Endodermal cell (in vitro differentiated cells): ENCODE results near the gene PGBD5. TPM values are rescaled to one million over a fixed set of nuclear protein-coding genes. Genes with fewer than 3 reads are reported as not detected.

Source experiments
- DNase-seq: peaks from one replicate; pipeline ENCODE4 v3.0.0-alpha.2; 2017
- H3K27ac ChIP-seq: 2 replicates; pipeline ENCODE4 v1.5.1; 2013; ENCODE audit warnings: mild to moderate bottlenecking, low read depth, low read length, moderate library complexity
- H3K27me3 ChIP-seq: 2 replicates; pipeline ENCODE4 v1.6.1; 2013; ENCODE audit warnings: mild to moderate bottlenecking, low read length, moderate library complexity; ENCODE audit not compliant: insufficient read depth, control insufficient read depth, poor library complexity, severe bottlenecking
- H3K36me3 ChIP-seq: 2 replicates; pipeline ENCODE4 v1.7.0; 2013; ENCODE audit warnings: mild to moderate bottlenecking, low read length, moderate library complexity; ENCODE audit not compliant: control insufficient read depth, insufficient read depth
- H3K4me1 ChIP-seq: one replicate; pipeline ENCODE4 v1.7.0; 2013; ENCODE audit warnings: low read length; ENCODE audit not compliant: control insufficient read depth, insufficient read depth
- H3K4me3 ChIP-seq: 2 replicates; pipeline ENCODE4 v1.5.1; 2013; ENCODE audit warnings: mild to moderate bottlenecking, low read length, moderate library complexity
- H3K9ac ChIP-seq: 2 replicates; pipeline ENCODE4 v1.6.1; 2013; ENCODE audit warnings: mild to moderate bottlenecking, low read length, moderate library complexity; ENCODE audit not compliant: poor library complexity, severe bottlenecking; ENCODE audit errors: extremely low read depth
- H3K9me3 ChIP-seq: 2 replicates; pipeline ENCODE4 v1.6.1; 2013; ENCODE audit warnings: mild to moderate bottlenecking, low read length, moderate library complexity; ENCODE audit not compliant: control insufficient read depth
- H3K27ac Mint-ChIP-seq: 2 replicates; pipeline ENCODE4 v1.8.0; 2020; ENCODE audit warnings: mixed read lengths
- H3K27me3 Mint-ChIP-seq: 2 replicates; pipeline ENCODE4 v1.8.0; 2021; ENCODE audit warnings: mild to moderate bottlenecking, mixed read lengths; ENCODE audit not compliant: insufficient read depth
- H3K36me3 Mint-ChIP-seq: 2 replicates; pipeline ENCODE4 v1.8.0; 2020; ENCODE audit warnings: low read depth, mixed read lengths
- H3K4me1 Mint-ChIP-seq: 2 replicates; pipeline ENCODE4 v1.8.0; 2020; ENCODE audit warnings: mixed read lengths
- H3K4me3 Mint-ChIP-seq: 2 replicates; pipeline ENCODE4 v1.8.0; 2020; ENCODE audit warnings: mild to moderate bottlenecking, moderate library complexity, mixed read lengths
- H3K9me3 Mint-ChIP-seq: 2 replicates; pipeline ENCODE4 v1.8.0; 2020; ENCODE audit warnings: mild to moderate bottlenecking, mixed read lengths
- CTCF ChIP-seq: fragments of 200-600 bp; sonication (generic); conservative IDR thresholded peaks from 2 replicates; pipeline ENCODE4 v1.5.0; 2021; ENCODE audit warnings: antibody characterized with exemption, mild to moderate bottlenecking
- WGBS, 2 experiments: methylation state at CpG; one replicate each; pipeline versions ENCODE4 v1.1.5 to v1.1.7; 2013; ENCODE audit warnings: missing lambda C conversion rate in 2 of 2, mixed read lengths in 1 of 2; ENCODE audit not compliant: insufficient coverage in 1 of 2, insufficient read length in 1 of 2; 5-methylcytosine and 5-hydroxymethylcytosine counted together
- total RNA-seq, 2 donors: library from RNA; stranded (reverse); fragmentation: NEBNext Ultra II Directional in 1 of 2; extraction: Animal tissue kit (Norgen Biotek cat#: 25700) in 1 of 2; gene quantifications; 2 replicates in 1 of 2; 3 replicates in 1 of 2; pipeline ENCODE4 v1.2.1, GENCODE V29; 2021

Gene PGBD5
- total RNA-seq, 2 donors from 2014 or later: 1.3 to 4.6 TPM

DNA sequence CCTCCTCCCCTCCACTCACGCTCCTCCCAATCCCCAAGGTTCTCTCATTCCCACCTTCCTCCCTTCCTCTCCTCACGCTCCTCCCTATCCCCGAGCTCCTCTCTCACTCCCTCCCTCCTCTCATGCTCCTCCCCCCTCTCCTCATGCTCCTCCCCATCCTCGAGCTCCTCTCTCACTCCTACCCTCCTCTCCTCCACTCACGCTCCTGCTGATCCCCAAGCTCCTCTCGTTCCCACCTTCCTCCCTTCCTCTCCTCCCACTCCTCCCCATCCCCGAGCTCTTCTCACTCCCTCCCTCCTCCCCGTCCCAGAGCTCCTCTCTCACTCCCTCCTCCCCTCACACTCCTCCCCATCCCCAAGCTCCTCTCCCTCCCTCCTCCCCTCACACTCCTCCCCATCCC lies 31.4 kb downstream of the PGBD5 start:
- DNase-seq: peak; percentile 16
- Histone ChIP-seq H3K36me3 (no peaks in the 10 kb centered on the region), H3K9ac (no peak overlapping the region), H3K27ac (no peak overlapping the region), H3K4me1 (no peaks in the 10 kb centered on the region), H3K4me3 (no peak overlapping the region), H3K9me3 (no peaks in the 10 kb centered on the region), H3K27me3 (no peaks in the 10 kb centered on the region)
- 88 to 92% methylated on average over 5 to 8 of the region's 8 CpGs for WGBS, 2 experiments
- Mint-ChIP-seq H3K4me3 (no peak overlapping the region), H3K27me3 (no peaks in the 10 kb centered on the region), H3K9me3 (no peaks in the 10 kb centered on the region), H3K27ac (no peak overlapping the region), H3K4me1 (peaks cover 19% of the 10 kb centered on the region), H3K36me3 (no peaks in the 10 kb centered on the region)
- no peak for TF ChIP-seq CTCF

DNA sequence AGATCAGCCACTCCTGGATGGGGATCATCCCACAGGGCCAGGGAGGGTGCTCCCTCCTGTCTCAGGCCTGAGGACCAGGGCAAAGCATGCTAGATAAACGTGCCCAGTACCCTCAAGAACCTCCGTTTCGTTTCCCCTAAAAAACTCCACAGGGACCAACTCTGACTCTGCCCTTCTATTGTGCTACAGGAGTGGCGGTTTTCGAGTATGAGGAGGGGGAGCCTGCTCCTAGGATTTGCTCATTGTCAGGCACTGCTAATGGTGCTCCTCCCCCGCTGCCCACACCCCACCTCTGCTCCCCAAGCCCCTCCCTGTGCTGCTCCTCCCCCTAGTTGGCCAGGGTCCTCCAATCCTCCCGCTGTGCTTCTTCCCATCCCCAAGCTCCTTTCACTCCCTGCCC lies 32.0 kb downstream of the PGBD5 start:
- H3K4me1 Mint-ChIP-seq: peaks cover 19% of the 10 kb centered on the region
- no peaks in the 10 kb centered on the region for H3K27me3 Mint-ChIP-seq
- no peak overlapping the region for H3K4me3 Mint-ChIP-seq
- TF ChIP-seq CTCF: no peak
- no peaks in the 10 kb centered on the region for H3K4me1 ChIP-seq
- H3K36me3 Mint-ChIP-seq: no peaks in the 10 kb centered on the region
- no peaks in the 10 kb centered on the region for H3K27me3 ChIP-seq
- H3K9me3 Mint-ChIP-seq: no peaks in the 10 kb centered on the region
- WGBS, 2 experiments: 80 to 82% methylated on average over 1 to 7 of the region's 7 CpGs
- H3K36me3 ChIP-seq: no peaks in the 10 kb centered on the region
- no peaks in the 10 kb centered on the region for H3K9me3 ChIP-seq
- H3K4me3 ChIP-seq: no peak overlapping the region
- no peak overlapping the region for H3K27ac Mint-ChIP-seq
- DNase-seq: peak; percentile 46
- no peak overlapping the region for H3K9ac ChIP-seq
- no peak overlapping the region for H3K27ac ChIP-seq

GRCh38 chr1:230393722-230394121 lies 32.4 kb downstream of the PGBD5 start:
- no peaks in the 10 kb centered on the region for H3K27me3 ChIP-seq
- WGBS, 2 experiments: 91 to 96% methylated on average over 6 to 18 of the region's 18 CpGs
- Mint-ChIP-seq H3K4me1 (peaks cover 19% of the 10 kb centered on the region), H3K27me3 (no peaks in the 10 kb centered on the region), H3K36me3 (no peaks in the 10 kb centered on the region), H3K9me3 (no peaks in the 10 kb centered on the region), H3K27ac (no peak overlapping the region), H3K4me3 (no peak overlapping the region)
- no peaks in the 10 kb centered on the region for H3K9me3 ChIP-seq
- peak; percentile 40 for DNase-seq
- H3K27ac ChIP-seq: no peak overlapping the region
- H3K36me3 ChIP-seq: no peaks in the 10 kb centered on the region
- no peak for TF ChIP-seq CTCF
- no peak overlapping the region for H3K9ac ChIP-seq
- H3K4me1 ChIP-seq: no peaks in the 10 kb centered on the region
- H3K4me3 ChIP-seq: no peak overlapping the region
